GM10266 (cell line): Measurements from ENCODE around the gene ATRN.

Experiments used
- DNase-seq: peaks from one replicate; pipeline ENCODE4 v3.0.0; 2012; ENCODE audit errors: extremely low spot score
- CTCF ChIP-seq: IDR thresholded peaks from 2 replicates; pipeline ENCODE4 v1.5.1; 2012; ENCODE audit warnings: mild to moderate bottlenecking, low read depth; ENCODE audit not compliant: control insufficient read depth, insufficient read depth; ENCODE audit errors: missing control alignments

ATRN gene

GRCh38 chr20:3667434-3668037 is 196.7 kb downstream of the ATRN start:
- no peak for TF ChIP-seq CTCF
- no peak for DNase-seq

GRCh38 chr20:3669710-3670367 is 199.0 kb downstream of the ATRN start:
- DNase-seq, result no peak
- TF ChIP-seq CTCF, result no peak

GRCh38 chr20:3670511-3670910 is 199.7 kb downstream of the ATRN start:
- no peak for DNase-seq
- no peak for TF ChIP-seq CTCF

GRCh38 chr20:3670945-3671344 is 200.1 kb downstream of the ATRN start:
- DNase-seq, result no peak
- TF ChIP-seq CTCF, result no peak

- no peak for TF ChIP-seq CTCF
- no peak for DNase-seq
Observed at GRCh38 chr20:3671986-3672546, 201.2 kb downstream of the ATRN start.

GRCh38 chr20:3672547-3673171 is 201.8 kb downstream of the ATRN start:
- no peak for TF ChIP-seq CTCF
- no peak for DNase-seq
